RPMI7951 (cell line): ENCODE measurements around the gene HRH2. TPM values are rescaled to one million over a fixed set of nuclear protein-coding genes. Genes with fewer than 3 reads are reported as not detected.

Experiments used
- DNase-seq: peaks from one replicate; pipeline ENCODE4 v3.0.0-alpha.2; 2012; ENCODE audit warnings: low read depth
- total RNA-seq: library from RNA; depleted of rRNA; stranded (reverse); fragments of >200 nt; shearing (Covaris generic); gene quantifications from 2 replicates; pipeline ENCODE4 v1.2.3, GENCODE V29; 2014

Gene HRH2
- total RNA-seq, 1 experiment from 2014 or later = 5.3 TPM

DNA sequence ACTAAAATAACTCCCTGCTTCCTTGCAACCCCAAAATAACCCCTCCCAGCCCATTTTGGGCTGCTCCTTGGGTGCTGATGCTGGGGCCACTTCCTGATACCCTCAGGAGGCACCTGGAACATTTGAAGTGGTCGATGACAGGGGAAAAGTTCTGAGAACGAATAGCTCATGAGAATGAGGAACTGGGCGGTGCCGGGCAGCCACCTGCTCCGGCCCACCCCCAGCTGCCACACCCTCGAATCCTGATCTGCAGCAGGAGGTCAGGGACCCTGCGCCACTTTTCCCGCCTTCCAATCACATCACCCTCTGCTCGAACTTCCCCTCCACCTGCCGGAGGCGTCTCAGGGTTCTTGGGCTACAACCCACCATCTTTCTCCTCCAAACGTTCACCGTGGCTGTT, 19.7 kb downstream of the HRH2 start:
- no peak for DNase-seq

DNA sequence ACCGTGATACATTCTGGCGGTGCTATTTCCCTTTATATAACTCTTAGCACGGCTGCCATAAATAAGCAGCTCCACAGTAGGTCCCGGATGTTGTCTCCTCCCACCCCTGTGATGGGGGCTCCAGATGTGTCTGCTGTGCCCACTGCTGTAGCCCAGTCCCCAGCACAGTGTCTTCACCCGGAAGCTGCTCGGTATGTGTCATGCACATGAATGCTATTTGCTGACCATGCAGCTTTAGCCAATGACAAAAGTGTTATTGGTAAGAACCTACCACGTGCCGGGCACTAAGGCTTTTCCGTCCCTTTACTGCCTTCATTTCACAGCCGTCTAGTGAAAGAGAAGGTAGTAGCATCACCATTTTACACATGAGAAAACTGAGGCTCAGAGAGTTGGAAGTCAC, 20.2 kb downstream of the HRH2 start:
- no peak for DNase-seq

DNA sequence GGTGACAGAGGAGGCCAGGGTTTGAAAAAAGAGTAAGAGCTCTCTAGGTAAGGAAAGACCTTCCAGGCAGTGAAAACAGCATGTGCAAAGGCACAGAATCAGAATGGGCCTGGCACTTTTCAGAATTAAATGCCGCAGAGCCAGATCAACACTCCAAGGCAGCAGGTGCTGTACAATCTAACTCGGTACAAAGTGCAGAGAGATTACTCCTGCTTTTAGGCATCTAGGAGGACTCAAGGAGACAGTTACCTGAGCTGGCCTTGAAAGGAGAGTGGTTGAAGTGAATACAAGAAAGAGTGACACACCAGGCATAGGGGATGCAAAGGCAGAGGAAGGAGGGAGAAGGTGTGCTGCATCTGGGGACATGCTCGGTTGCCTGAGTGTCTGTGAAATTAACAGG, 21.5 kb downstream of the HRH2 start:
- no peak for DNase-seq

DNA sequence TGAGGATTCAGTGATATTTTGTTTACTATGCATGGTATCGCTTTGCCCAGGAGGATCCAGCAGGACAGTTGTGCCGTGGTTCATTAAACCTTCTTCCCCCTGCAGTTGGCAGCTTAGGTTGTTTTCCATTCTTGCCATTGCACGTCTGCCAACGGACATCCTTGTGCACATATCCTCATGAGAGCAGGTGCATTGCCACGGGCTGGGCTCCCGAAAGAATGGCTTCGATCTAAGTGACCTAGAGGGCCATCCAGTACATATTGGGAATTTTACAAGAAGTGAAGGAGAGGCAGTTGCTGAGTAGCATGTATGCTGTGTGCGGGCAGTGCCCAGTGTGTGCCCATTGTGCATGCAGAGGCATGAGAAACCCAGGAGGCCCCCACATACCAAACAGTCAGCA, 22.1 kb downstream of the HRH2 start:
- no peak for DNase-seq

DNA sequence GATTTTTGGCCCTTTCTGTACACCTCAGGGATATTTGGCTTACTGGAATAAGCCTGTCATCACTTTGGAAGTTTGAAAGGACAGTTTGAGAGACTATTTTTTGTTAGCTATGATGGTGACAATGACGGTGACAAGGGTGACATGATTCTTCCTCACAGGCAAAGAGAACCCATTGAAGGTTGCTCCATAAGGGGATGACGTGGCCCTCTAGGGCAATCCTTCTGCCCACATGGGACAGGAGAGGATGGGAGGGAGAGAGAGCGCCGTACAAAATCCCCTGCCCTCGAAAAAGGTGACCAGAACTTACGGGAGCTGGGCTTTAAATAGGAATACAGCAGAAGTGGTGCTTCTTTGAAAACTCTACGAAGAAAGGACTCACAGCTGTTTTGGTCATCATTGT, 22.6 kb downstream of the HRH2 start:
- no peak for DNase-seq

DNA sequence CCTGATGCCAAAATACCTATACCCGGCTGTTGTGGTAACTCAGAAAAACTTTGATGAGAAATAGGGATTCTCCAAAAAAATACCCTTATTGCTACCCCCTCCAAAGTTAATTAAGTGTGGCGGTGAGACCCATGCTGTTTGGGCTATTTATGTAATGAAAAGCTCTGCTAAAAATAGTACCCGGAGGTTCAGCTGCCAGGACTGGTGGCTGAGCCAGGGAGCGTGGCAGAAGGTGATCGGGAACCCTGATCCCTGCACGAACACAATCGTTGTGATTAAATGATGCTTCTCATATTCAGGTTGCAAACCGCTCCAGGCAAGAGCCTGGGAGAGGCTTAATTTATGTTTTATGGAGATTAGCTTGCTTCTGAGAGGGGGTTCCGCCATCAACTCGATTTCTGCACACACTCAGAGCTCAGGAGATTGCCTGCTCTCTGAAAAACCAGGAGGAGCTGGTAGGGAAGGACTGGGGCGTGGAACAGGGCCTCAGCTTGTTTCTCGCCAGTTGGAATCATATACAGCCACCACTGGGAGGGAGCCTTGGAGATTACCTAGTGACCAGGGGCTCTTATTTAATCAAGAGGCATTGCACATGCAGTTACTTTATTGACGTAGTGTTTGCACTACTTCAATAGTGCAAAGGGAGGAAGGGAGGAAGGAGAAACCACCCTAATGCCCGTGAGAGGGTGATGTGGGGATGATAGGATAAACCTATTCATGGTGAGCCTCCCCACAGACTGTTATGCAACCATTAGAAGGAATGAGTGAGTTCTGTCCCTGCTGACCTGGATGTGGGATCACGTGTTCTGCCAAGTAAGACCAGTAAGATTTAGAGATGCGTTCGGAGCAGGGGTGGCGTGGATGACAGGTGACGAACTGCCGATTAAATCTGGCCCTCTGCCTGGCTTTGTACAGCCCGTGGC, 23.4 kb downstream of the HRH2 start:
- no peak for DNase-seq

DNA sequence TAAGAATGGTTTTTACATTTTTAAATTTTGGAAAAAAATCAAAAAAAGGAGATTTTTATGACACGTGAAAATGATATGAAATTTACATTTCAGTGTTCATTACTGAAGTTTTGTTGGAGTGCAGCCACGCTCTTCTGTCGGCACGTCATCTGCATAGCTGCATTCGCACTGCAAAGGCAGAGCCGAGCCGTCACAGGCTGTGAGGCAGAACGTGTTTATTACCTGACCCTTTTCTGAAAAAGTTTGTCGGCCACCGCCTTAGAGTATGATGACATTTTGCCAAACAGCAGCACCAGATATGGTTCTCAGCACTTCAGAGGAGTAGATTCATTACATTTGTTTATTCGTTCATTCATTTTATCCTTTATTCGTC, 24.1 kb downstream of the HRH2 start:
- DNase-seq = no peak

DNA sequence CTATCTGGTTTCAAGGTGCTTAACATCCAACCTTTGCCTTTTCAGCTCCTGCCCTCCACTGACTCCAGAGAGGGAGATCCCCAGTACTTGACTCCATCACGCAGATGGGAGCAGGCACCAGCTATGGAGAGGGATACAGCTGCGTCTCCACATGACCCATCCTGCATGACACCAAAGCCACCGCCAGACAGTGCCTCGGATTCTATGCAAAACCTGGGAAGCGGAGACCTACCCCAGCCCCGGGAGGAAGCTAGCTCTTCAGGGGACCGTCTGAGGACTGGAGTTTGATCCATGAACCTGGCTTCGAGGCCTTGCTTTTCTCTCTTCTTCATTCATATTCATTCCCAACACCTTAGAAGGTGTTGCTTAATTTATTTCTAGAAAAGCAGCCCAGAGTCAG, 24.8 kb downstream of the HRH2 start:
- DNase-seq = no peak

DNA sequence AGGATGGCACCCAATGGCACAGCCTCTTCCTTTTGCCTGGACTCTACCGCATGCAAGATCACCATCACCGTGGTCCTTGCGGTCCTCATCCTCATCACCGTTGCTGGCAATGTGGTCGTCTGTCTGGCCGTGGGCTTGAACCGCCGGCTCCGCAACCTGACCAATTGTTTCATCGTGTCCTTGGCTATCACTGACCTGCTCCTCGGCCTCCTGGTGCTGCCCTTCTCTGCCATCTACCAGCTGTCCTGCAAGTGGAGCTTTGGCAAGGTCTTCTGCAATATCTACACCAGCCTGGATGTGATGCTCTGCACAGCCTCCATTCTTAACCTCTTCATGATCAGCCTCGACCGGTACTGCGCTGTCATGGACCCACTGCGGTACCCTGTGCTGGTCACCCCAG, 25.4 kb downstream of the HRH2 start:
- no peak for DNase-seq

DNA sequence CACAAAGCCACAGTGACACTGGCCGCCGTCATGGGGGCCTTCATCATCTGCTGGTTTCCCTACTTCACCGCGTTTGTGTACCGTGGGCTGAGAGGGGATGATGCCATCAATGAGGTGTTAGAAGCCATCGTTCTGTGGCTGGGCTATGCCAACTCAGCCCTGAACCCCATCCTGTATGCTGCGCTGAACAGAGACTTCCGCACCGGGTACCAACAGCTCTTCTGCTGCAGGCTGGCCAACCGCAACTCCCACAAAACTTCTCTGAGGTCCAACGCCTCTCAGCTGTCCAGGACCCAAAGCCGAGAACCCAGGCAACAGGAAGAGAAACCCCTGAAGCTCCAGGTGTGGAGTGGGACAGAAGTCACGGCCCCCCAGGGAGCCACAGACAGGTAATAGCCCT, 26.1 kb downstream of the HRH2 start:
- DNase-seq = no peak

DNA sequence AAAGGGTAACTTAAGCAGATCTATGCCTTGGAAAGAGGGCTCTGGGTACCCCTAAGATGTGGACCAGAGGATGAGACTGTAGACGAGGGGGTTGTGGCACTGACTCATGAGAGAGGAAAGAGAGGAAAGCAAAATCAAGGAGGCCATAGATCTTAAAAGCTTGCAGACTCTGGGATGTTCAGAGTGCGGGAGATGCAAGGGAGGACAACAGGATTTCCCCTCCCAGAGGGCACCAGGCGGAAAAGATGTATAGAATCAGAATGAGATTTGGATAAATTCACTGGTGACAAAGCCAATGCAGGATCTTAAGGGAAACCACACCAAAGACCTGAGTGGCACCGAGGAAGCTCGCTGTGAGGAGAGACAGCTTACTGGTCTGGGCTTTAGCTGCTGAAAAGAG, 27.1 kb downstream of the HRH2 start:
- no peak for DNase-seq

DNA sequence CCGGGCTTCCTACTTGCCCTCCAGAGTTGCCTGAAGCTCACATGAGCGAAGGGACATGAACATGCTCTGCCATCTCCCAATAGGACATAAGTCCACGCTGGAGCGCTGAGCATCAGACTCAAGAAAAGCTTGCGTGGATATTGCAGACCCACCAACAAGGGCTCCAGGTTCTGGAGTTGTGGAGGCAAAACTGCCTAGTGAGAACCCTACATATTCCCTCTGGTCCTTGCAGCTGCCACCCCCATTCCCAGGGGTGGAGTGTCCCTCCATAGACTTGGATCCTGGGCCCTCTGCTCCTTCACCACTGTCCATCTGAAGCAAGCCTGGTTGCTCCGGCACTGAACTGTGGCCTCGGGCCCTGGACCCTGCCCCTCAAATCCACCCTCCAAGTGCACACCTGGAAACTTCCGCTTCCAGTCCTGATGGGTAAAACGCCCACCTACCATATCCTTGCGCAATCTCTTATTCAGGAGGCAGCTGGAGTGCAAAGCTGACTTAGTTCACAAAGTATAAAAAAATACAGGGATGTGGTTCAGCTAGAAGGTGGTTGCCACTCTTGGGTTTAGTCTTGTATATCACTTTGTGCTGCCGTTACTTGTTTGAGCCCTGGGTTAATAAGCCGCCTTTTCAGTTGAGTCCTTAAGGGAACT, 28.0 kb downstream of the HRH2 start:
- no peak for DNase-seq

DNA sequence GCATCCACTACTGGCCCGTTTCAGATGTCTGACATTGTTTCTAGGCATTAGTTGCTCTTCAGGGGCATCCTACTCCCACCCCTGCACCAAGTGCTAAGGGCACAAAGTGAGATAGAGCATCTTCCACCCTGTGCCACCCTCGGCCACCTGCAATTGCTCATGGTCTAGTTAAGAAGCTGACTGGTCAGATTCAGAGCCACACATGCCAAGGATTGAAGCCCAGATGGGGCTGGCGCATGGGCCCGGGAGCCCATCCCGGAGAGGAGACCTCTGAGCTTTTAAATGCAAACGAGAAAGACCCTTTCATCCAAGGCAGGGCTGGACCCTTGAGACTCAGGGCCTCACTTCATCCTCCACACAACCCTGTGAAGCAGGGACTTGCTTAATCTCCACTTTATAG, 28.5 kb downstream of the HRH2 start:
- no peak for DNase-seq

DNA sequence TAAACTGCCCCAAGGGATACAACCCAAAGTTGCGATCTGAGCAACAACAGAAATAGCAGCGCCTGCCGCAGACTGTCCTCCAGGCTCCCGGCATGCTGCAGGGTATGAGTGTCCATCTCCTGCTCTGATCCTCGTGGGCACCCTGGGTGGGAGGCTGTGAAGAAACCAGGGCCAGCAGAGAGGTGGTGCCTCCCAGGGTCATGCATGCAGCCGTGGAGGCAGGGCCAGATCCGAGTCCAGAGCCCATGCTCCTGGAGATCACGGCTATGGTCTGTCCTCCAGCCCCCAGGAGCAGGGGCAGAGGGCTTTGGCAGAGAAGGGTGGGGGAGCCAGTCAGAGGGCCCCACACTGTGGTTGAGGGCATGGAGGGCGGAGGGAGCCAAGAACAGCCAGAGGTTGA, 29.0 kb downstream of the HRH2 start:
- no peak for DNase-seq

DNA sequence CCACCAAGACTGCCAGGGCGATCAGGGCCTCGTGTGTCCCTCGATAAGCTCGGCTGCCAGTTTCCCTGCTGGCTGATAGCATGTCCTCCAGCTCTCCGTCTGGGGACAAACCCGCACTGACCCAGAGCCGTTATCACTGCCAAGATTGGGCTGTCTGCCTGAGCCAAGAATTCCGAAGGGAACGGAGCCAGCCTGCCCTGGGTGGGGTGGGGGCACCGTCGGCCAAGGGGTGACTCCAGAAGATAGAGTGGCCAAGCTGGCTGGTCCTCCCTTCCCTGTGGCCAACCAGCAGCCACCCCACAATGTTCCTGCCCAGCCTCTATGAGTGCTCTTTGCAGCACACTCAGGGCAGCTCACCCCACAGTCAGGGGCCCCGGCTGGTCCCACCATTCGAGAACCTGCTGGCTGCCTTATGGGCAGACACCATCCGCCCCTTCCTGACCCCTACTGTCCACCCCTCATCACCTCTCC, 29.4 kb downstream of the HRH2 start:
- no peak for DNase-seq

DNA sequence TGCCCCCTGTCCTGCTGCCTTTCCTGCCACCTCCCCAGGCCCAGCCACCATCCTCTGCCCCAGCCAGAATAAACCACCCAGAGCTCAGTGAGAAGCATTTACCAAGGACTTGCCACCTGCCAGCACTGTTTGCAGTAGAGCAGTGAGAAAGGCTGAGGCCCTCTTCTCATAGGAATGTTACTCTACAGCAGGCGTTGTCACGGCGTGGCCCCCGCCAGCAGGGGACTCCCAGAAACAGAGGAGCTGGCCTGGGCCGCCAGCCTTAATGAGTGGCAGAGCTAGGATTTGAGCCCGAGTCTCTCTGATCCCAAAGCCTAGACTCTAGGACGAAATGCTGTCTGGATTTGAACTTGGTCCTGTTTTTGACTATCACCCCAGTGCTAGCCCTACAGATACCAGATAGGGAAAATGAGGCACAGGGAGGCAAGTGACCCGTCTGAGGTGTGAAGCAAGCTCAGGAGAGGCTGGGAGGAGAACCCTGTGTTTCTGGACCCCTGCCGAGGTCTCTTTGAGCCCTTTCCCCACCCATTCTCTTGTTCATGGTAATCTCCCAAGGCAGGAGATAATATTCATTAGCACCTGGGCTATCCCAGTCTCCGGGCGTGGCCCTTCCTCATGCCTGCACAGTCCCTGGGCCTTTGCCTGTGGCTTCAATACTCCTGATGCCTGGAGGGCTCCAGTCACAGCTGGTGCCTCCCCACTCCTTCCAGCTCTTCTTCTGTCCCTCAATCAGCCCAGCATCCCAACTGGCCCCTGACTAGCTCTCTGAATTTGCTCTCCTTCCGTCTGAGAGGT, 30.7 kb downstream of the HRH2 start:
- no peak for DNase-seq

DNA sequence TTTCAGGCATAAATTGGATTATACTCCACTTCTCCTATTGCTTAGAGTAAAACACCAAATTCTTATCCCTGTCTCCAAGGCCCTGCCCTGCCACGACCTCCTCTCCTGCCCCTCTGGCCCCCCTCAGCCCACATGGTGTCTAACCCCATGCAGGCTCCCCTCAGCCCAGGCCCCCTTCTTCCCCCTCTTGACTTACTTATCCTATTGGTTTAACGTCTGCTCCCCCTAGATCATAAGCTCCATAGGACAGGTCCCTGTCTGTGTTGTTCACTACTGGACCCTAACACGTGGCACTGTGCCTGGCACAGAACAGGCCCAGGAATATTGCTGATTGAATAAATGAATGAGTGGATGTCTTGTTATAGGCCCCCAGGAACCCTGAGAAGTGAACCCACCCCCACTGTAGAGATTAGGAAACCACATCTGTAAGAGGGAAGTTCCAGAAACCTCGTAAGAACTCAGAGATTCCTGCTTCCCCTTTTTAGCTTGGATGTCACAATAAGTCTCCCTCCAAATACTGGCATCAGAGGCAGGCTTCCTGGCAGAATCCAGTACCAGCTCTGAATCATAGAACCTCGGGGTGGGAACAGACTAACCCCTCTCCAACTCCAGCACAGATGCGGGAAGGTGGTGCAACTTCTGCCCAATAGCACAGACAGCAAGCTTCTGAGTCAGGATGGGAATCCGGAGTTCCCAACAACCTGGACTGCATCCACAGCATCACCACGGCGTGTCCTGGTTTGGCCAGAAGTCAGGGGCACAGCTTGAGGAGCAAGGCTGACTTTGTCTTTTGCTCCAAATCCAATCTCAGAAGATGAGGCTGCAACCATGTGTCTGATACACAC, 31.5 kb downstream of the HRH2 start:
- DNase-seq = peak; percentile 65

DNA sequence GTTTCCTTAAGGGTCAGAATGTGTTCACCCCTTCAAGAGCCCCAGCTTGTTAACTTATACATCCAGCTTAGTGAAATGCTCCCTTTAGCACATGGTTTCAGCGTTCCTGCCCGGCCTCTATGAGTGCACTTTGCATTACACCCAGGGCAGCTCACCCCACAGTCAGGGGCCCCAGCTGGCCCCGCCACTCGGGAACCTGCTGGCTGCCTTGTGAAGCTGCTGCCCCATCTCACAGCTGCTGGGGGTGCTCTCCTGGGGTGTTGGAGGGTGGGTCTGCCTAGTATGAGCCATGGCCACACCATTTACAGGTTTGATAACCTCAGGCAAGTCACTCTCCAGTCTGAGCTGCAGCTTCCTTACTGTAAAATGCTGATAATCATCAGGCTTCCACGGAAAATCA, 32.2 kb downstream of the HRH2 start:
- DNase-seq = no peak

DNA sequence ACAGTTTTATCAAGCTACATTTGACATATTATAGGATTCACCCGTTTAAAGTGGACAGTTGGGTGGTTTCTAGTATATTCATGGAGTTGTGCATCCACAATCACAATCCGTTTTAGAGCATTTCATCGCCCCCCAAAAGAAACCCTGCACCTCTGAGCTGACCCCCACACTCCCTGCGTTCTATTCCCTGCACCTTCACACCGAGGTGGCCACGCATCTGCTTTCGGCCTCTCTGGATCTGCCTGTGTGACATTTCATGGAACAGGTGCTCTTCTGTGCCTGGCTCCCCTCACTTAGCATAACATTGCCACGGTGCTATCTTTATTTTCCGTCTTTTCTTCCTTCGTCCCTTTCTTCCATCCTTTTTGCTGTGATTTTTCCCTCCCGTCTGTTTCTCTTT, 32.7 kb downstream of the HRH2 start:
- no peak for DNase-seq

DNA sequence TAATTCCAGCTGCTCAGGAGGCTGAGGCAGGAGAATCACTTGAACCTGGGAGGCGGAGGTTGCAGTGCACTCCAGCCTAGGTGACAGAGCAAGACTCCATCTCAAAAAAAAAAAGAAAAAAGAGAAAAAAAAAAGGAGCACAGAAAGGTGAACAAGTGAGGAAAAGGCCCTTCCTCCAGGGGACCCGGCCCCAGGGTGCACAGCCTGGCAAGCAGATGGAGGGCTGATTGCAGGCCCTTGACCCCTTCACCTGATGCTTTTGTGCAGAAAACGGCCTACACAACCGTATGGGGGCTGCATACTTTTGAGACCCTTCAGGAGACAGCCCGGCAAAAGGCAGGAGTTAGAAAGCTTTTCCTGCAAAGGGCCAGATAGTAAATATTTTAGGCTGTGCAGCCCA, 33.9 kb downstream of the HRH2 start:
- no peak for DNase-seq

DNA sequence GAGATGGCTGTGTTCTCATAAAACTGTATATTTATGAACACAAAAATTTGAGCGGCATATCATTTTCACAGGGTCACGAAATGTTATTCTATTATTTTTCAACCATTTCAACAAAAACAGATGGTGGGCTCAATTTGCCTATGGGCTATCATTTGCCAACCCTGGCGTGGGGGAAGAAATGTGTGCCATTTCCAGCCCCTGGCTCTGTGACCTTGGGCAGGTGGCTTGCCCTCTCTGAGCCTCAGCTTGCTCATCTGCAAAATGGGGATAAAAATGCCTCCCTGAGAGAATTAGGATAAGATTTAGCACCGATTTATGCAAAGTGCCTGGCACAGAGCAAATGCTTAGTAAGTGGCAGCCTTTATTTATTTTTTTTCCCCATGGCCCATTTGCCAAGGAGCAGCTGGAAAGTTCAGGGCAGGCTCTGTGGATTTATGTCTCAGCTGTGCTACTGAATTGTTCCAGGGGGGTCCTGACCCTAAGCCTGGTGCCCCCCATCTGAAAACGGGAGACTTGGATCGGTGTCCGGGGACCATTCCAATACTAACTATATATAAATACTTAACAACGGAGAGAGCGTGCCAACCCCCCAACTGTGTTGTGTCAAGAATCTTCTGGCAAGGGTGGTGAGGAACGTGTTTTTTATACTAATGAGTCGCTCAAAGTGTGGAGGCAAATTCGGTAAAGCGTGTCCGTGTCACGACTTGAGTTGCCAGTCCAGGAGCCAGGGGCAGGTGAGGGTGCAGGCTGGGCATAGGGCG, 34.5 kb downstream of the HRH2 start:
- DNase-seq = no peak
